AG20443 (cell line): ENCODE measurements around the gene NBAS.
"Not testable (repeated sequence)": the region's sequence is repeated elsewhere in the genome, so short reads cannot be mapped to it uniquely, and the experiment has no call there.

ENCODE experiments used
- DNase-seq: peaks from one replicate; pipeline ENCODE4 v3.0.0; 2012; ENCODE audit warnings: low spot score, mixed read lengths

NBAS gene

DNA sequence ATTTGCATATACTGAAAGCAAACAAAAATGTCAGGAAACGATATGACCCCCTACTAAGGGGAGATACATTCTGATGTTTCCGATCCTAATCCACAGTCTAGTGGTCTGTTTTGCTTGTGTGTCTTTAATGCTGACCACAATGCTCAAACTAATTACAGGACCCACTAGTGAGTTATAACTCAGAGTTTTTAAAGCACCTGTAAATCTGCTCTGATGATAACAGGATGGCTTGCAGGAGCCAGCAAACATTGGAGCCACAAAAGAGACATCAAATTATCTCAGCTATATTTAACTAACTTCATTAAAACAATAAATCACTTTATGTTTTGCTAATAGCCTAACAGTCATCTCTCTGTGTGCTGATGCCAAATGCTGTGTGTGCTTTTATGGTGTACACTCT, 300.3 kb downstream of the NBAS start:
- no peak for DNase-seq

DNA sequence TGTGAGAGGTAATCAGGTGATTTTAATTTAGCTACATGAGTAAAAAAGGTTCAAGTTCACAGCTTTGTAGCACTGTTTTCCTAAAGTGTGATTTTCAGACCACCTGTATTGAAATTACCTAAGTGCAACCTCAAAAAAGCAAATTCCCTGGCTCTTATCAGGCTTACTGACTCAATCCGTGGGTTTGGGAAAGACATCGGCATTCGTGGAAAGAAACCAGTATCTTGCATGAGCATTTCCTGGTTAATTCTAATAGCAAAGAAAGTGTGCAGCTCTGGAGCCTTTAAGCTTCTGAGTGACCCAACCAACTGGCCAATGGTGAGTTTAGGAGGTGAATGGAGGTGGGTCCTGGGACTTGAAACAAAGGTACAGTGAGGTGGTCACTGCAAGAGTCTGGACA, 300.9 kb downstream of the NBAS start:
- DNase-seq = no peak

DNA sequence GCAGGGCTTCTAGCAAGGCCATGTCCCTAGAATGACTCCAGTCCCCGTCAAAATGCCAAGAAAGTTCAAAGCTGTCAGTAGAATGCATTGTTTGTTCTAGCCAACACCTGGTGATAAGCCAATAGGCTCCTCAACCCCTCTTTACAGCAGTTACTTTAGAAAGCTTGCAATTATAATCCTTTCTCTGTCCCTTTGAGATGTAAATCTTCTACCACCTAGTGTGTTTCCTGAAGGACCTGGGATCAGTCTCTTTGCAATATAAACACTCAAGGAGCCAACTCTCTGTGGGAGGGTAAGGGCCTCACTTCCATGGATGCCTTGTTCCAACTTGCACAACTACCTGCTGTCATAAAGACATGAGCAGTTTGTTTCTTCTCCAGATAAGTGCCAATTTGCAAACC, 301.8 kb downstream of the NBAS start:
- no peak for DNase-seq

DNA sequence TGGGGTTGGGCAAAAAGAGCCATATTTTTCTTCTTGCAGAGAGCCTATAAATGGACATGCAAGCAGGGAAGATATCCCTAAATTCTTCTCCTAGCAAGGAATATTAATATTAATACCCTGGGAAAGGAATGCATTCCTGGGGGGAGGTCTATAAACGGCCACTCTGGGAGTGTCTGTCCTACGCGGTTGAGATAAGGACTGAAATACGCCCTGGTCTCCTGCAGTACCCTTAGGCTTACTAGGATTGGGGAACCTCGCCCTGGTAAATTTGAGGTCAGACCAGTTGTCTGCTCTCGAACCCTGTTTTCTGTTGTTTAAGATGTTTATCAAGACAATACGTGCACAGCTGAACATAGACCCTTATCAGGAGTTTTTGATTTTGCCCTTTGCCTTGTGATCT, 302.7 kb downstream of the NBAS start:
- not testable (repeated sequence) for DNase-seq

DNA sequence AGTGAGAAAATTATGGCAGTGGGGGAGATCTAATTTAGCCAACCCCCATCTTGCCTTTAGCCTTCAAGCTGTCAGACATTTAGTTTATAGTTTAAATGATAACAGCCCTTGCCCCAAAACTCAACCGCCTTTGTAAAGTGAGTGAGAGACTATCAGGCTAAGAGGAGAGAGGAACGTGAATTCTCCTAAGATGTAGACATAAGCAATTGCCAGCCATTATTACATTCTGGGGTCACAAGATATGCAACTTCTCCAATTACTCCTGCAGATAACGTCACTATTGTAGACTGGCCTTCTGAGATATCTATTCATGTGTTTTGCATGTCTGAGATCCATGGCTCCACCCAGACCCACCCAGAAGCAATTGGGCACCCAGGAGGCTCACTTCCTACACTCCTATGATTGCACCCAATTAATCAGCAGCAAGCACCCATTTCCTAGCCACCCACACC, 307.3 kb downstream of the NBAS start:
- DNase-seq = no peak

DNA sequence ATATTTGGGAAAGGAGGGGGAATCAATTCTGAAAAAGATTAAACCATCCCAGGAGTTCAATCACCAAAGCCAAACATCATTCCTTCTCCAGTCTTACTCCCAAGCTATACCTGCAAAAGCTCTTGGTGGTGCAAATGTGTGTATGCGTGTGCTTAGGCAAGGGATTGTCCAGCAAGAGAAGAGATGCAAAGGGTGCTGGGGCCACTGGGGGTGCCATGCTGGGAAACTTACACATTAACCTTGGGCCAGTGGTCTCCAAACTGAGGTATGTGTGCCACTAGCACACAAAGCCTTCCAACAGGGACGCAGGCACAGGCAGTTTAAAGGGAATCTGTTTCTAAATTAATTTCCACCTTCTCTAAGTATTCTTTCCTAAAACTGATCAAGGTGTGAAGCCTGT, 307.9 kb downstream of the NBAS start:
- DNase-seq = no peak

DNA sequence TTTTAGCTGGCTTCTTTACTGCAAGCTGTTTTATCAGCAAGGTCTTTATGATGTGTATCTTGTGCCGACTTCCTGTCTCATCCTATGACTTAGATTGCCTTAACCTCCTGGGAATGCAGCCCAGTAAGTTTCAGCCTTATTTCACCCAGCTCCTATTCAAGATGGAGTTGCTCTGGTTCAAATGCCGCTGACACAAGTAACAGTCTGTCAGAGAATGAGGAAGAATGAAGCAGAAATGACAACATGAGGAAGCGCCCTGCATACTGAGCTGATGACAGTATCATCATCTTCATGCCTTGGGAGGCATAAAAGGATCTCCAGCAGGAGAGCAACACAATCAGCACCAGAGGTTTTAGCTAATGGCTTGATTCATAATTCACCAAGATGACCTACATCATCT, 309.4 kb downstream of the NBAS start:
- no peak for DNase-seq

DNA sequence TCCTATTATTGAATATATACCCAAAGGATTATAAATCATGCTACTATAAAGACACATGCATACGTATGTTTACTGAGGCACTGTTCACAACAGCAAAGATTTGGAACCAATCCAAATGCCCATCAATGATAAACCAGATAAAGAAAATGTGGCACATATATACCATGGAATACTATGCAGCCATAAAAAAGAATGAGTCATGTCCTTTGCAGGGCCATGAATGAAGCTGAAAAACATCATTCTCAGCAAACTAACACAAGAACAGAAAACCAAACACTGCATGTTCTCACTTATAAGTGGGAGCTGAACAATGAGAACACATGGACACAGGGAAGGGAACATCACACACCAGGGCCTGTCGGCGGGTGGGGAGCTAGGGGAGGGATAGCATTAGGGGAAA, 310.2 kb downstream of the NBAS start:
- not testable (repeated sequence) for DNase-seq

DNA sequence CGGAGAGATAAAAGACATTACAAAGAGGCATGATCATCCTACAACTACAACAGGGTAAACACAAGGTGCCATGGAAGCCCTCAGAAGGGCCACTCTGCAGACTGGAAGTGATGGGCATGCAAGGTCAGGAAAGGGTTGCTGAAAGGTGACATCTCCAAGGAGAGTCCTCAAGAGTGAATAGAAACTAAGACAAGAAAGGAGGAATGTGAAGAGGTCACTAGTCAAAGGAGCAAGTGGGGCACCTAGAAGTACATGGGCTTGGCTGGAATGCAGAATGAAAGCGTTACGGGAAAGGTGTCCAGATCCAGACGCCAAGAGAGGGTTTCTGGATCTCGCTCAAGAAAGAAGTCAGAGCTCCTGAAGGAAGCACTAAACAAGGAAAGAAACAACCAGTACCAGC, 314.3 kb downstream of the NBAS start:
- DNase-seq = no peak

DNA sequence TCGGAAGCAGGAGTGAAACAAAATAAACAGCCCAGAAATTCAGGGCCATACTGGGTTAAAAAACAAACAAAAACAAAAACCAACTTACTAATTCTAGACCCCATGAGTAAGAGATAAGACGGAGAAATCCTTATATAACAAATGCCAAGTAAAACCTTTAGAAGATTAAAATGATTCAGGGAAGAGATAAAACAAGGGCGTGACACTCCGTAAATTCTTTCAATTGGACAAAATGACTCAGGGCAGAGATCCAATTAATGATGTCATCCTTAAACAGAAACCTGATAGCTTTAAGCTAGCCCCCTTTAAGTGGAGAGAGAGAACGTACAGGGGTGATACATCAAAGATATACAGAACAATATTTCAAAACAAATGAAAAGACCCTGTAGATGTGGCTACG, 317.4 kb downstream of the NBAS start:
- DNase-seq = no peak

DNA sequence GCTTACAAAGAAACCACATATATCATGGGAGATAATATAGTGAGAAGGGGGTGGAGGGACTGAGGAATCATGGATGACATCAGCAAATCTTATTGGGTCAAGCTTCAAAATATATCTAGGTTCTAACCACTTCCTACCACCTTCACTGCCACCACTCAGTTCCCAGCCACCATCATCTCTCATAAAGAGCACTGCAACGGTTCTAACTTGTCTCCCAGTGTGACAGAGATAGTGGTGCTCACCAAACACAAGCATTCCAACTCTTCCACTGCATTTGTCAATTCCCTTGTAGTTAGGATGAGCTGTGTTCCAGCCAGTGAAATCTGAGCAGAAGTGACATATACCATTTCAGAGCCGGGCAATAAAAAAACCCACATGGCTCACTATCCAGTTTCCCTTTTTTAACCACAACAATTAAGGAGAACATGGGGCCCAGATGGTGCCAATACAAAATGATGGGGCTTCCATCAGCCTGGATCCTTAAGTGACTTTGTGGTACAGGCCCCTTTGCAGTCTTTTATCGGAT, 318.1 kb downstream of the NBAS start:
- no peak for DNase-seq

DNA sequence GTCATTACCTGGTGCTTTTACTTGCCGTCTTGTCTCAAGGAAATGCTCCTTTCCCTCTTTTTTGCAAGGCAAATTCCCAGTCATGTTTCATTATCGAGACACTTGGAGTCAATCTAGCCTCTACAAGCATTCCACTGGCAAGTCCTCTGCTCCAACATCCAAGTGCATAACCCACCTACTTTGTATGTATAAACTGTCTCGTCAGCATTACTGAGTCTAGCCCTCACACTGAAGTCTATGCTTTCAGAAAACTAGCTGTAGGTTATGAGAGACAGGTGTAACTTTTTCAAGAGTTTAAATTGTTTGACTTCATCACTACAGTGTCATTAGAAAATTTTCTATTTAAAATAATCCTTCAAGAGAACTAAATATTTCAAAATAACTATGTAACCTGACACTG, 319.2 kb downstream of the NBAS start:
- DNase-seq = no peak

DNA sequence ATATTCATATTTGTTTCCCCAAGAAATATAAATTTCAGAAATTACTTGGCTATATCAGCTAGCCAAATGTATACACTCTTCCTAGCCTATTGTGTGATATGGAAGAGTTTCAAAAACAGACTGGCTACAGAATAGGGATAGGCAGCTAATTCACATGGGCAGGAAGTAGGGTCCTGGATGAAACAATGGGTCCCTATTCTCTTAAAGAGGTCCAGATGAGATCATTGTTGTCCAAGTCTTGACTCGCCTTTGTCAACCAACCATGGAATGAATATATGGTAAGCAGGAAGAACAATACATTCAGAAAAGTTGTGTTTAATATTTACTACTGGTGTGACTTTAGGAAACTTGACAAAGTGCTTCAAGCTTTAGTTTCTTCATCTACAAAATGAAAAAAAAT, 319.9 kb downstream of the NBAS start:
- DNase-seq = no peak

DNA sequence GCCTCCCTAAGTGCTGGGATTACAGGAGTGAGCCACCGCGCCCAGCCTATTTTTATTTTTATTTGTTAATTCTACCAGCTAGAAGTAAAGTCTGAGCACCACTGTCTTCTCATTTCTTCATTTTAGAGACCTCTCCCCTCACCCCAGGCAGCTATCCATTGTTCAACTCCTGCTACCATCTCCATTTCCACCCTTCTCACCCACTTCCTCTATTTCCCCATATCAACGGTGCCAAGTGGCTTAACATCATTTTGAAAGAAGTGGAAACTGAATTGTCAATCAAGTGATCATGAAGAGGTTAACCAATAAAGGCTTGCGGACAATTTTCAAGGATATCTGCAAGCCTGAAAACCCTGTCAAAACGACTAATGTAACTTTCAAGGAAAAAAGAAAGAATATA, 323.1 kb downstream of the NBAS start:
- no peak for DNase-seq

DNA sequence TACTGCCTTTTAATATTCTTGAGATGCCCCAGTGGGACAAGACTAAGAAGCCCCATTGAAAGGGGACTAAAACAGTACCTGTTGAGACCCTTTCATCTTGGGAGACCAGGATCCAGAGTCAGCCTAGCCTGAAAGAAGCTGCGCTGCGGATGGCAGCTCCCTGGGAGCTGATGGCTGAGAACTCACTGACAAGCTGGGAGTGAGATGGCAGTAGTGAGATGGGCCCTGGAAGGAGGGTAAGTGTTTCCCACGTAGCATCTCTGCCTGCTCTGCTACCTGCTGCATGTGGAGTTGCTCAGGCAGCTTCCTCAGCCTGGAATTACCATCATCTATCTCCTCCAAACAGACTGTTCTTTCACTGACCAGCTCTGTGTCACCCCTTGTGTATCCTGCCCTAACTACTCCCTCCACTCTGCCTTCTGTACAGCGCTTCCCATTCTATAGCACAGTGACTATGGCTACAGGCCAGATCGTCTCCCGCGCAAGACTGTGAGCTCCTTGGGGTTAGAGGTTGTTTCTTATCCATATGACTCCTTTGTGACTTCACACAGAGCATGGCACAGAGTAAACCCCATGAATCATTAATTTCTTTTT, 330.4 kb downstream of the NBAS start:
- no peak for DNase-seq

DNA sequence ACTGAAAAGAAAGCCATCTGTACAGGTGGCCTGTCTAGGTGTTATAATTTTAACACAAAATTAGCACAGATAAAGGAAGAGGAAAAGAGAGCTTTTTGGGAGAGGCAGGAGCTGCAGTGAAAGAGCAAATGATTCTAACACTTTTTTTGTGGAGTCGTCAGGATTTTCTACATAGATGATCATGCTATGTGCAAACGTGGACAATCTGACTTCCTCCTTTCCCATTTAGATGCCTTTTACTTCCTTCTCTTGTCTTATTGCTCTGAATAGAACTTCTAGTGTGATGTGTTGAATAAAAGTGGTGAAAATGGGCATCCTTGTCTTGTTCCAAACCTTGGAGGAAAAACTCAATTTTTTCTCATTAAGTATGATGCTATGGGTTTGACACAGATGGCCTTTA, 334.5 kb downstream of the NBAS start:
- no peak for DNase-seq

DNA sequence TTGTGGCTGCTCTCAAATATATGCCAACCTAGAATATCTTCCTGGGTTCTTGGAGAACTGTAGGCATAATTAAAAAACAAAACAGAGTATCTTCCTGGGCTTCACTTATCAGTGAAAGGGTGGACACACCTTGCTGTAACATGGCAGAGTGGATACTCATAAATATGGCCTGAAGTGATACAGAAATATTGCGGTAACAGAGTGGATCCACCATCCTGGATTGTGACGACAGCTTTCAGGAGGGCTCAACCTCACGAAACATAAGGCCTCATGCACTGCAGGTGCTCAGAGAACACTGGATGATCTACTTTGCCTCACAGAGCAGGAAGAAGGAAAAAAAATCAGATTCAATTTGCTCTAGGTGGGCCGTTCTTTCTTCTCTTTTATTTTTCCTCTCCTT, 336.0 kb downstream of the NBAS start:
- DNase-seq = no peak

DNA sequence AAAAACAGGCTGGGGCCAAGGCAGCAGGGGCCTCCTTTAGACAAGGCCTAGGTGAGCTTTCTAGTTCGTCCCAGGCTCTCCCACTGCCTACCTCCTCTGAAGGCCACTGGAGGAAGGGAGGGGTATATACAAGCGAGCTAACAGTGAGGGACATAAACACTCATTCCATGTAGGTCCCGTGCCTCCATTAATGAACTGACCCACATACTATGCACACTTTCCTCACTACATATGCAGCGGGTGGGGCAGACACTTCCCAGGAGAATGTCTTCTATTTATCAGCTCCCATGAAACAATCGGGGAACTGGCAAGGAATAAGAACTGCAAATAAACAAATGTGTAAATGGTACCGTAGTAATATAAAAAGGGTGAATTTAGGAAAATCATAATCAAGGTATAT, 336.5 kb downstream of the NBAS start:
- no peak for DNase-seq

DNA sequence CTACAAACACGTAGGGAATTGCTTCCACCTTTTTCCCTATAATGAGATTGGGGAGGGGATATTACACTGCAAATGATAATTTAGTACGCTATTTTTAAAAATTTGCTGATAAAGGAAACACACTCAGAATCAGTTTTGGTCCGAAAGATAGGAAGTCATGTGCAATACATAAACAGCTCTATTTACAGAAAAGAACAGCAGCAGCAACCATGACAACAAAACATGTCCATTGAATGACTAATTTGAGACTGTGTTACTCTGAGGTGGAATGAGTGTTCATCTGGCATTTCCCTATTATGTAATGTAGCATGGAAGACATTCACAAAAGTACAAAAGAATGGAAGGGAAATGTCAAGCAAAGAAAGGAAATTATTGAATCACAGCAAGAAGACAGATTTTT, 337.2 kb downstream of the NBAS start:
- peak; percentile 76 for DNase-seq

DNA sequence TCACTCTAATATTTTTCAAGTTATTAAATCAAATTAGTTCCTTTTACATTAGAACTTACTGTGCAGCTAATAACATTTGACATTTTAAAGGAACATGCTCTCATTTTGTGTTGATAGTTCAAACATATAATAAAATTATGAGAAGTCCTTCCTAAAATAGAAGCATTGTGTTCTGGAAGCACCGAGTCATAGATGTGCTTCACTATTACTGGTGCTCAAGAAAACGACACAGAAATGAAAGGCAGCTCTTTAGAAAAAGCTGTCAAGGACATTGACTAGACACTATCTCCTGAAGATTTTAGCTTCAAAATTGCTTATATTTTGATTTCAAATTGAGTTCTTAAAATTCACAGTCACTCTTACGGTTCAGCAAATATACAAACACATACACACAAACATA, 338.3 kb downstream of the NBAS start:
- no peak for DNase-seq

DNA sequence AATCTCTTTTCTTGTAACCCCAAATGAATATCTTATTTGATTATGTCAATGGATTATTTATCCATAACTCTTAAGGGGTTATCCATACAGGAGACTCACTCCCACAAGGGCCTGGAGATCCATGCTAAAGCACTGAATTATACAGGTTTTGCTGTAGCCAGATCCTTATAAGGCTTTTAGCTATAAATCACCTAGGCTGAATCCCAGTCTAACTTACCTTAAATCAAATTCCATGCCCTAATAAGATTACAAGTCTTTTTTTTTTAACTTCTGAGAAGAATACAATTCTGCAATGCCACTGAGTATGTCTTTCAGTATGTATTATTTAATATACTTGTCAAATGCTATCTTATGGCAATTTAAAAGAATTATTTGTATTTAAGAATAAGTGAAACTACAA, 340.5 kb downstream of the NBAS start:
- DNase-seq = no peak

DNA sequence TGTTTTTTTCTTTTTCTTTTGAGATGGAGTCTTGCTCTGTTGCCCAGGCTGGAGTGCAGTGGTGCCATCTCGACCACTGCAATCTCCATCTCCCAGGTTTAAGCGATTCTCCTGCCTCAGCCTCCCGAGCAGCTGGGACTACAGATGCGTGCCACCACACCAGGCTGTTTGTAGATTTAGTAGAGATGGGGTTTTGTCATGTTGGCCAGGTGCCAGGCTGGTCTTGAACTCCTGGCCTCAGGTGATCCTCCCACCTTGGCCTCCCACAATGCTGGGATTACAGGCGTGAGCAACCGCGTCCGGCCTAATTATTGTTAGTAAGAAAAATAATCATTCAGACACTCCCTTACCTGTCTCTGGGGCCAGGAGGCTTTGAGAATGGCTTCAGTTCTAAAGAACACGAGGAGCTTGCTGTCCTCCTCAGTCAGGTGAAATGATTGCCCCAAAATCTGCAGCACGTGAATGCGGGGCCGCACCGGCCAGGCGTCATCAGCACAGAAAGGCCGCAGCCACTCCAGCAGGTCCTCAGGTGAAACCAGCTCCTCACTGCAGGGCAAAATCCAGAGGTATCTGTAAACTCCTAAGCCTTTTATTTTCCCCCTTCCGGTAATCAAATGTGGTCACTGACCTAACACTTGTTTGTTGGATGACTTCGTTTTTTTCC, 342.6 kb downstream of the NBAS start:
- no peak for DNase-seq

DNA sequence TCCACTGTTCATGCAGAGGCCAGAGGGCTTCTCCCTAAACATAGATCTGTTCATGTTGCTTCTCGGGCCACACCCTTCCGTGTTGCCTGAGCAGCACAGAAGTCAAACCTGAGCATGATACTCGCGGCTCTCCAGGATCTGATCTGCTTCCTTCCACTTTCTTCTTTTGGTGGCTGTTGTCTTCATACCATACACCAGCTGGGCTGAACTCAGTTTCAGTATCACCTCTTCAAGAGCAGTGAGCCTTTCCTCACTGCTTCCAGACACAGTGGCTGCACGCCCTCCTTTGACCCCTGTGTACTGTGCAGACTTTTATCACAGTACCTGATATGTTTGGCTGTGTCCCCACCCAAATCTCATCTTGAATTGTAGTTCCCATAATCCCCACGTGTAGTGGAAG, 348.9 kb downstream of the NBAS start:
- DNase-seq = no peak

DNA sequence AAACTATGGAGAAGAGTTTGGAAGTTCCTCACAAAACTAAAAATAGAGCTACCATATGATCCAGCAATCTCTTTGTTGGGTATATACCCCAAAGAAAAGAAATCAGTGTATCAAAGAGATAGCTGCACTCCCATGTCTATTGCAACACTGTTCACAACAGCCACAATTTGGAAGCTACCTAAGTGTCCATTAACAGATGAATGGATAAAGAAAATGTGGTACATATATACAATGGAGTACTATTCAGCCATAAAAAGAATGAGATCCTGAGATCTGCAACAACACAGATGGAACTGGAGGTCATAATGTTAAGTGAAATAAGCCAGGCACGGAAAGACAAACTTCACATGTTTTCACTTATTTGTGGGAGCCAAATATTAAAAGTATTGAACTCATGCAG, 350.6 kb downstream of the NBAS start:
- not testable (repeated sequence) for DNase-seq
